Measurements from ENCODE around the gene ACD.

GRCh38 chr16:67677712-67678111 is 17.7 kb upstream of the ACD start:
- TF ChIP-seq, protein P1, sequence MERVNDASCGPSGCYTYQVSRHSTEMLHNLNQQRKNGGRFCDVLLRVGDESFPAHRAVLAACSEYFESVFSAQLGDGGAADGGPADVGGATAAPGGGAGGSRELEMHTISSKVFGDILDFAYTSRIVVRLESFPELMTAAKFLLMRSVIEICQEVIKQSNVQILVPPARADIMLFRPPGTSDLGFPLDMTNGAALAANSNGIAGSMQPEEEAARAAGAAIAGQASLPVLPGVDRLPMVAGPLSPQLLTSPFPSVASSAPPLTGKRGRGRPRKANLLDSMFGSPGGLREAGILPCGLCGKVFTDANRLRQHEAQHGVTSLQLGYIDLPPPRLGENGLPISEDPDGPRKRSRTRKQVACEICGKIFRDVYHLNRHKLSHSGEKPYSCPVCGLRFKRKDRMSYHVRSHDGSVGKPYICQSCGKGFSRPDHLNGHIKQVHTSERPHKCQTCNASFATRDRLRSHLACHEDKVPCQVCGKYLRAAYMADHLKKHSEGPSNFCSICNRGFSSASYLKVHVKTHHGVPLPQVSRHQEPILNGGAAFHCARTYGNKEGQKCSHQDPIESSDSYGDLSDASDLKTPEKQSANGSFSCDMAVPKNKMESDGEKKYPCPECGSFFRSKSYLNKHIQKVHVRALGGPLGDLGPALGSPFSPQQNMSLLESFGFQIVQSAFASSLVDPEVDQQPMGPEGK (CRISPR knock-in tag; IDR thresholded peaks at IDR 0.05; ENCODE audit: borderline replicate concordance) = no peak
- TF ChIP-seq CSDC2 (CRISPR knock-in tag; IDR thresholded peaks at IDR 0.05) = no peak
